GM19238 (cell line): ENCODE results near the gene FRMPD4.

Experiments used
- DNase-seq: peaks from one replicate; pipeline ENCODE4 v3.0.0; 2011; ENCODE audit warnings: low spot score; ENCODE audit not compliant: insufficient read length

FRMPD4 gene

GRCh38 chrX:12423346-12423745 is 285.1 kb downstream of the FRMPD4 start:
- no peak for DNase-seq

- DNase-seq: no peak
Measured at GRCh38 chrX:12425496-12425895, 287.2 kb downstream of the FRMPD4 start.

GRCh38 chrX:12426420-12426819 is 288.1 kb downstream of the FRMPD4 start:
- no peak for DNase-seq

- no peak for DNase-seq
Measured at GRCh38 chrX:12434493-12434892, 296.2 kb downstream of the FRMPD4 start.

GRCh38 chrX:12439416-12439815 is 301.1 kb downstream of the FRMPD4 start:
- DNase-seq: no peak

- DNase-seq: no peak
Measured at GRCh38 chrX:12440246-12440645, 302.0 kb downstream of the FRMPD4 start.

GRCh38 chrX:12441381-12442128 is 303.3 kb downstream of the FRMPD4 start:
- no peak for DNase-seq

GRCh38 chrX:12443534-12444098 is 305.3 kb downstream of the FRMPD4 start:
- peak; percentile 2 for DNase-seq

GRCh38 chrX:12446342-12447075 is 308.2 kb downstream of the FRMPD4 start:
- no peak for DNase-seq

- DNase-seq: no peak
Measured at GRCh38 chrX:12447448-12448064, 309.3 kb downstream of the FRMPD4 start.

- DNase-seq: no peak
Measured at GRCh38 chrX:12452268-12452667, 314.0 kb downstream of the FRMPD4 start.

GRCh38 chrX:12460929-12461328 is 322.7 kb downstream of the FRMPD4 start:
- DNase-seq: no peak

- no peak for DNase-seq
Measured at GRCh38 chrX:12463052-12463451, 324.8 kb downstream of the FRMPD4 start.

GRCh38 chrX:12463873-12464272 is 325.6 kb downstream of the FRMPD4 start:
- no peak for DNase-seq

- no peak for DNase-seq
Measured at GRCh38 chrX:12467321-12467720, 329.0 kb downstream of the FRMPD4 start.

GRCh38 chrX:12469296-12469695 is 331.0 kb downstream of the FRMPD4 start:
- DNase-seq: no peak

- no peak for DNase-seq
Measured at GRCh38 chrX:12471061-12471460, 332.8 kb downstream of the FRMPD4 start.

GRCh38 chrX:12480956-12481355 is 342.7 kb downstream of the FRMPD4 start:
- no peak for DNase-seq

- DNase-seq: no peak
Measured at GRCh38 chrX:12488220-12488619, 349.9 kb downstream of the FRMPD4 start.

- no peak for DNase-seq
Measured at GRCh38 chrX:12488771-12489170, 350.5 kb downstream of the FRMPD4 start.

- no peak for DNase-seq
Measured at GRCh38 chrX:12489341-12489740, 351.1 kb downstream of the FRMPD4 start.
